ENCODE results near the gene NKX1-2. TPM values are rescaled to one million over a fixed set of nuclear protein-coding genes. Genes with fewer than 3 reads are reported as not detected.

Gene NKX1-2
- total and polyA plus RNA-seq, 2 of the 8 experiments (the other 6 are each of a cell fraction or from before 2014, with no cell fraction given): 12.7 to 34.9 TPM

- no peak for TF ChIP-seq CHD7 (IDR thresholded peaks at IDR 0.05; ENCODE audit: insufficient replicate concordance, low read length)
- TF ChIP-seq GABPA (IDR thresholded peaks at IDR 0.05; ENCODE audit: borderline replicate concordance, insufficient read depth, low read length): no peak
- TF ChIP-seq JUN (IDR thresholded peaks at IDR 0.05; ENCODE audit: low read depth, low read length): no peak
- no peak for TF ChIP-seq POU5F1 (IDR thresholded peaks at IDR 0.05; ENCODE audit: low read depth, low read length)
- TF ChIP-seq POLR2AphosphoS5 (IDR thresholded peaks at IDR 0.05; ENCODE audit: low read depth, low read length): no peak
These were observed 43.5 kb upstream of the NKX1-2 start (continued) for GRCh38 chr10:124493214-124493882.

All from H1 (cell line).